Right cardiac atrium (tissue), 5 donors: ENCODE data around the gene TMUB2. TPM values are rescaled to one million over a fixed set of nuclear protein-coding genes. Genes with fewer than 3 reads are reported as not detected.

Source experiments
- ATAC-seq, 2 donors: fragments of 200-7000 bp; cut with Tn5 transposase; one replicate each; pipeline versions ENCODE4 v1.8.0 to v1.9.1; 2020; ENCODE audit warnings: moderate library complexity in 2 of 2, mild to moderate bottlenecking in 1 of 2
- DNase-seq, 3 donors: peaks; one replicate each; pipeline ENCODE4 v3.0.0-alpha.2; 2020
- H3K27ac ChIP-seq: one replicate; pipeline ENCODE4 v1.5.1; 2013; ENCODE audit warnings: mild to moderate bottlenecking, low read length, control low read depth, moderate library complexity
- H3K27me3 ChIP-seq: one replicate; pipeline ENCODE4 v1.6.1; 2013; ENCODE audit not compliant: control insufficient read depth, insufficient read depth
- H3K4me1 ChIP-seq: one replicate; pipeline ENCODE4 v1.6.1; 2013; ENCODE audit warnings: low read length; ENCODE audit not compliant: control insufficient read depth, insufficient read depth
- H3K4me3 ChIP-seq: one replicate; pipeline ENCODE4 v1.5.1; 2013; ENCODE audit warnings: low read length, control low read depth
- H3K9me3 ChIP-seq: one replicate; pipeline ENCODE4 v1.6.1; 2013; ENCODE audit warnings: low read length; ENCODE audit not compliant: control insufficient read depth
- WGBS: extraction: QIAGEN DNeasy Blood & Tissue Kit; methylation state at CpG from one replicate; pipeline ENCODE4 v1.1.7; 2013; 5-methylcytosine and 5-hydroxymethylcytosine counted together
- intact Hi-C, 4 donors: fragments of 100-400 bp; cut with DNase I; formaldehyde crosslinking; loops; one replicate each; pipeline versions ENCODE4 v1.11.0 to v1.14.0; 2022 to 2023
- polyA plus RNA-seq: library from polyadenylated mRNA; stranded (reverse); fragments of 200-250 nt; gene quantifications from one replicate; pipeline ENCODE4 v1.2.3, GENCODE V29; 2013
- total RNA-seq, 4 donors: library from RNA; stranded (reverse); fragmentation: NEBNext Ultra II Directional; extraction: Animal tissue kit (Norgen Biotek cat#: 25700); gene quantifications; one replicate each; pipeline ENCODE4 v1.2.1, GENCODE V29; 2021
- donor health status: healthy with polysubstance abuse.
- donor health status: DM: no; HTN: yes; CAD: no.
- donor health status: DM: no; HTN: no; CAD: no.
- donor health status: DM: no; HTN: yes; CAD: no; lungs with severe emphysema.
- donor health status: DM: yes; HTN: yes; CAD: no.

TMUB2 gene
- total and polyA plus RNA-seq, 5 donors: 23.5 to 27.6 (median 26.3) TPM

DNA sequence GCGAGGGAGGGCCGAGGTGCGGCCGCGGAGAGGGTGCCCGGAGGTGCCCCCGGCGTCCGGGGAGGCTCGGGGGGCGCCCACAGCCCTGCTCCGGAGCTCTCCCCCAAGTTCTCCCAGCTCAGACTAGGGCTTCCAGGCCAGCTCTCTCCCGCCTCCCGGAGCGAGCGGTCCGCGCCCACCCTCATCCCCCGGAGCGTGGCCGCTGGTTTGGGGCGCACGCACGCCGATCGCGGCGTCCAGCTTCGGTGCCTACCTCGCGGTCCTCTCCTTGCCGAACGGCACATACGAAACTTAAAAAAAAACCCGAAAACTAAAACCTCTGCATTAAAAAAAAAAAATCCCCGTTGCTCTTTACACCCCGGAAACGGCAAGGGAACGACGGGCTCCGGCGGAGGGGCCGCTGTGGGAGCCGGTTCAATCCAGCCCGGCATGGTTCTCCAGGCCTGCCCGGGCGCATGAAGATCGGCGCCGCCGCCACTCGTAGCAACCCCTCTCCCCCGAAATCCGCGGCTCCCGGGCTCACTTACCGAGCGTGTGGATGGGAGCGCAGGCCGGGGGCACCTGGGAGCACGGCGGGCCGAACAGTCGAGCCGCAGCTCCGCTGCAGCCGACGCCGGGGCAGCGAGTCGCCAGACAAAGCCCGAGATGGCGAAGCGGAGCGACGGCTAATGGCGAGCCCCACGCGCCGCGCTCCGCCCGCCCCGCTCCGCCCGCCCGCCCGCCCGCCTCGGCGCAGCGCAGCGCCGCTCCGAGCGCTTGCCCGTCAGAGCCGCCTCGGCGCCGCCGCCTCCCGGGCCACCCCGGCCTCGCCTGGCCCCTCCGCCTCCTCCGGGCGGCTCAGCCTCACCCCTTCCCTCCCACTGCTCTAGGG is 33.7 kb downstream of the TMUB2 start:
- ATAC-seq (peak; percentile 38 to 57), DNase-seq (peak; percentile 59 to 86 (median 85))
- no peaks in the 10 kb centered on the region for H3K9me3 ChIP-seq
- H3K4me3 ChIP-seq: peak overlapping the region; percentile 98
- H3K27me3 ChIP-seq: no peaks in the 10 kb centered on the region
- peaks cover 14% of the 10 kb centered on the region for H3K4me1 ChIP-seq
- H3K27ac ChIP-seq: peak overlapping the region; percentile 95
- WGBS: under 1% methylated on average over 108 of the region's 108 CpGs
- intact Hi-C loops: loop anchor here in 2 of 4 donors (2.0 to 5.0 kb wide), 2 partner anchors 102 to 104 kb away; partner anchors contain the start of gene SLC25A39 (in 2 of the 2)

DNA sequence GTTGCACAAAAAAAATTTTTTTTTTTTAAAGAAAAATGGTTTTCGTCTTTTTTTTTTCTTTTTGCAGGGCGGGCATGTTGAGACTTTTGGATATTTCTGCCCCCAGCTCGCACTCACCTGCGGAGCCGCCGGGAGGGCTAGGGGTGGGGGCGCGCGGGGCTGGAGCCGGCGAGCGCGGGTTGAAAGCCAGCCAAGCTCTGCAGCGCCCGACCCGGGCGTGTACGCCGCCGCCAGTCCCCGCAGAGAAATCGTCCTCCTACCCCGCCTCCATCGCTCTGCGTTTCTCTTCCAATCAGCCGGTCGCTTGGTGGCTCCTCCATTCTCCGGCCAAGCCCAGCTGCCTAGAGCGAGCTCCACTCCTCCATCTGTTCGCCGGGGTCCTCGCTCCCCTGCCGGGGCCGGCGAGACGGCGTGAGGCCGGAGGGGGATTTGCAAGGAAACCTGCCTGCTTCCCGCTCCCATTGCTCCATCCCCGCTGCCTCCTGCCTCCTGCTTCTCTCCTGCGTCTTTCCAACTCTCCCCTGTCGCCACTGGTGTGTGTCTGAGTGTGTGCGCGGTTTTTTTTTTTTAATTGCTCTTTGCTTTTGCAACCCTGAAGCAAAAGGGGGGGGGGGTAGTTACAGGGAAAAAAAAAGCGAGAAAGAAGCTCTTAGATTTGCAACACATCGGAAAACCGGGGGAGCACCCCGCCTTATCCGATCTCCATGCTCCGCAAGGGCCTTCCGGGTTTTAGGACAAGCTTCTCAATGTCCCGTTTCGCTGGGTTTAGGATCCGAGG is 34.5 kb downstream of the TMUB2 start:
- ATAC-seq: peak; percentile 64 to 68
- H3K4me3 ChIP-seq: peak overlapping the region; percentile 98
- peak; percentile 85 to 93 (median 93) for DNase-seq
- H3K27ac ChIP-seq: peak overlapping the region; percentile 95
- H3K9me3 ChIP-seq: no peaks in the 10 kb centered on the region
- intact Hi-C loops: loop anchor here in 2 of 4 donors (2.0 to 5.0 kb wide), 2 partner anchors 101 to 104 kb away; partner anchors contain the start of gene SLC25A39 (in 2 of the 2)
- peaks cover 14% of the 10 kb centered on the region for H3K4me1 ChIP-seq
- WGBS: under 1% methylated on average over 54 of the region's 54 CpGs
- H3K27me3 ChIP-seq: no peaks in the 10 kb centered on the region

DNA sequence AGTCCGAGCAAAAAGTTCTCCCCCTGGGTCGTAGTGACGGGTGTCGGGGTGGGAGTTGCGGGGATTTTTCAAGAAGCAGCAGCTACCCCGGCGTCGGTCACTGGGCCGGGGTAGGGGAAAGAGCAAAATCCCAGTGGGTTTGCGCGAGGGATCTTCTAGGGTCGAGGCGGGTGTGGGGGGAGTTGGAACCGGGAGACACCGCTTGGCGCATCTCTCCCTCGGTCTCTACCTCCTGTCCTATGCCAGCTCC is 35.0 kb downstream of the TMUB2 start:
- Histone ChIP-seq H3K9me3 (no peaks in the 10 kb centered on the region), H3K4me1 (peaks cover 14% of the 10 kb centered on the region), H3K27me3 (no peaks in the 10 kb centered on the region), H3K27ac (peak overlapping the region; percentile 95), H3K4me3 (peak overlapping the region; percentile 98)
- intact Hi-C loops: loop anchor here in 2 of 4 donors (2.0 to 5.0 kb wide), 2 partner anchors 101 to 103 kb away; partner anchors contain the start of gene SLC25A39 (in 2 of the 2)
- no peak for DNase-seq
- no peak for ATAC-seq
- WGBS: under 1% methylated on average over 17 of the region's 17 CpGs

DNA sequence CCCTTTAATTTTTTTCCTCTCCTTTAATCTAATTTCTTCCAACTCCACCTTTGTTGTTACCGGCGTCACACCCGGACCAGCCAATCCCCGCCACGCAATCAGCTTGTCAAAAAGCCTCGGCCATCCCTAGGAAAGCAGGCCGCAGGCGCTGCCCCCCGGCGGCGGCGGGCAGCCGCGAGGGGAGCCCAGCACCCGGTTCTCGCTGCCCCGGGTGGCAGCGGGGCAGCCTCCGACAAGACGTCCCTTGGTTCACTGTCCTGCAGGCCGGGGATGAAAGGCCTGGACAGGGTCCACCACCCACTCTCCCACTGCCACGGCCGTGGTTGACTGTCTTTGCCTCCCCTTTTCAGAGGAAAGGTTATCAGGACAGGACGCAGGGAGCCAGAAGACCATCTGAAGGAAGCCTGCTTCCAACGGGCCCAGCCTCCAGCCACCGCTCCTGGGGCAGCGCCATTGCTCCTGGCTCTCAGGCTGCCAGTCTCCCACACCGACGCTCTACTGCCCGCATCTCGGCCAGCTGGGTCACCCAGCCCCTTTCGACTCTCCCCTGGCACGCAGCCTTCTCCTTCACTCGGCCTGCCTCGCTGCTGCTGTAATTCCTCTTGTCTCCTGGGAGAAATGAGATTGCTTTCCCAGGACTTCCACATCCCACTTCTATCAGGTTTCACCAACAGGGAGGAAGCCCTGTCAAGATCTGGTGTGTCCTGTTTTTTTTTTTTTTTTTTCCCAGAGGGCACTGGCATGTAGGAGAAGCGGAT is 35.5 kb downstream of the TMUB2 start:
- ATAC-seq: peak; percentile 55 to 62
- intact Hi-C loops: loop anchor here in 1 of 4 donors (5.0 kb wide), 1 partner anchor 100 kb away; the partner anchor contains the start of gene SLC25A39
- 1% methylated on average over 36 of the region's 36 CpGs for WGBS
- H3K4me3 ChIP-seq: peak overlapping the region; percentile 98
- H3K27me3 ChIP-seq: no peaks in the 10 kb centered on the region
- H3K27ac ChIP-seq: peak overlapping the region; percentile 95
- peaks cover 13% of the 10 kb centered on the region for H3K4me1 ChIP-seq
- peak; percentile 82 to 93 (median 92) for DNase-seq
- H3K9me3 ChIP-seq: no peaks in the 10 kb centered on the region

DNA sequence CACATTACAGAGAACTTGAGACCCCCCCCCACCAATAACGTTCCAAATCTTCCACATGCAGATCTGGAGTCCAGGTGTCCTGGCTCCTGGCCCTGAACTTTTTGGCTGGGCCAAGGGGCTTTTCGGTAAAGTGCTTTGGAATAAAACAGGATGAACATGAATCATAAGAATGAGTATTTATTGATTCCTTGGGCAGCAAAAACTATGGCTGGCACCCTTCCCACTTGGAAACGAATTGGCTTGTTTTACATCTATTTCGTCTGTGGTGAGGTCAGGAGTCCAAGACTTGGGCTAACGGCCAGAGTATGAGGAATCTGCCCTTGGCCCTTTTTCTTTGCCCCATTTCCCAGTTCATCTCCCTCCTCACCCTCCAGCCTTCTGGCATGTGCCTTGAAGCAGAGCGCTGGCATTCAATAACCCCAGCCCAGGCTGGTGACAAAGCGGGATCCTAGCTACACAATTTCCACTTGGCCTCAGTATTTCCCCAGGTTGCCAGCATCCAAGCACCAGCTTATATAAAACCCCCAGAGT is 36.8 kb downstream of the TMUB2 start:
- ATAC-seq (no peak), DNase-seq (peak in 2 of 3 donors; percentile 28 to 52)
- Histone ChIP-seq H3K4me1 (peaks cover 5% of the 10 kb centered on the region), H3K27ac (peak overlapping the region; percentile 9), H3K9me3 (no peaks in the 10 kb centered on the region), H3K27me3 (no peaks in the 10 kb centered on the region), H3K4me3 (no peak overlapping the region)
- intact Hi-C loops: loop anchor here in 1 of 4 donors (5.0 kb wide), 1 partner anchor 99 kb away; the partner anchor contains the start of gene SLC25A39
- 44% methylated on average over 7 of the region's 7 CpGs for WGBS

DNA sequence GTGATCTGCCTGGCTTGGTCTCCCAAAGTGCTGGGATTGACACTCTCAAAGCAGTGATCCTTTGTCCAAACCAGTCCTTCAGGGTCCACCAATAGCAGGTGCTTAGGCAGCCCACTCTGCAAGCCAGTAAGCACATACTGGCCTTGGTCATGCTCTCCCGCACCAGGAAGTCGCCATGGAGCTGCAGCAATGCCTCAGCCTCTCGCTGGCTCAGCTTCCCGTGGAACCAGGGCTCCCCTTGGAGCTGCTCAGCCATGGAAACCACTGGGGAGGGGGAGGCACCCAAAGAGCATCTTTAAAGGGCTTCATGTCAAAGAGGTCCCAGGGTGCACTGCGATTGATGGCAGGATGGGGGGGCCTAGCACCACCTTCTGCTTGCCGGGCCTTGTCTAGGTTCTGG is 42.3 kb downstream of the TMUB2 start:
- WGBS: 86% methylated on average over 6 of the region's 6 CpGs

DNA sequence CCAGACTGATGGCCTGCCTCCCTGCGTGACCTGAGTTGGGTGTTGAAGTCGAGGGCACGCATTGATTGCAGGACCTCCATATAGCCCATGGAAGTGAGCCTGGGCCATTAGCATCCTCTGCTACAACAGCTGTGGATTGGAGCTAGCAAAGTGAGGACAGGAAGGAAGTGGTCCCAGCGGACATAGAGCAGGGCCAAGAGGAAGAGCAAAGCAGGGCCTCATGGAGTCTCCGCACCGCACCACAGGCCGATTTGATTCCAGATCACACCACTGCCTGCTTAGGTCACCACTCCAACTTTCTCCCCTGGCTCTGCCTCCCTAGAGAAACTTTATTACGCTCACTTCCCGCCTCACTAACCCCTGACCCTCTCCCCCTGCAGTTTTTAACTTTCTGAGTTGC is 43.4 kb downstream of the TMUB2 start:
- Histone ChIP-seq H3K4me3 (no peak overlapping the region), H3K27ac (no peak overlapping the region), H3K9me3 (no peaks in the 10 kb centered on the region), H3K27me3 (no peaks in the 10 kb centered on the region), H3K4me1 (peaks cover 2% of the 10 kb centered on the region)
- 57% methylated on average over 9 of the region's 9 CpGs for WGBS
- no peak for DNase-seq
- ATAC-seq: no peak
- intact Hi-C loops: no loop called here

More for the DNA sequence above, 42.3 kb downstream of the TMUB2 start:
- DNase-seq (peak in 1 of 3 donors; percentile 23), ATAC-seq (no peak)
- peaks cover 2% of the 10 kb centered on the region for H3K4me1 ChIP-seq
- H3K4me3 ChIP-seq: no peak overlapping the region
- intact Hi-C loops: no loop called here
- no peaks in the 10 kb centered on the region for H3K27me3 ChIP-seq
- H3K27ac ChIP-seq: no peak overlapping the region
- no peaks in the 10 kb centered on the region for H3K9me3 ChIP-seq

DNA sequence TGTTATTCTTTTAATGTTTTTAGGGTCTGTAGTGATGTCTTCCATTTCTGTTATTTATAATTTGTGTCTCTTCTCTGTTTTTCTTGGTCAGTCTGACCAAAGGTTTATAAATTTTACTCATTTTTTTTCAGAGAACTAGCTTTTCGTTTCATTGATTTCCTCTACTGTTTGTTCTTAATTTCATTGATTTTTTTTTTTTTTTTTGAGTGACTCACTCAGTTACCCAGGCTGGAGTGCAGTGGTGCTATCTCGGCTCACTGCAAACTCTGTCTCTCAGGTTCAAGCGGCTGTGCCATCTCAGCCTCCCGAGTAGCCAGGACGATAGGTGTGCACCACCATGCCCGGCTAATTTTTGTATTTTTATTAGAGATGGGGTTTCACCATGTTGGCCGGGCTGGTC is 45.3 kb downstream of the TMUB2 start:
- Histone ChIP-seq H3K4me1 (peaks cover 3% of the 10 kb centered on the region), H3K4me3 (no peak overlapping the region), H3K27me3 (no peaks in the 10 kb centered on the region), H3K9me3 (no peaks in the 10 kb centered on the region), H3K27ac (no peak overlapping the region)
- 93% methylated on average over 7 of the region's 7 CpGs for WGBS
- DNase-seq (no peak), ATAC-seq (no peak)
- intact Hi-C loops: no loop called here

DNA sequence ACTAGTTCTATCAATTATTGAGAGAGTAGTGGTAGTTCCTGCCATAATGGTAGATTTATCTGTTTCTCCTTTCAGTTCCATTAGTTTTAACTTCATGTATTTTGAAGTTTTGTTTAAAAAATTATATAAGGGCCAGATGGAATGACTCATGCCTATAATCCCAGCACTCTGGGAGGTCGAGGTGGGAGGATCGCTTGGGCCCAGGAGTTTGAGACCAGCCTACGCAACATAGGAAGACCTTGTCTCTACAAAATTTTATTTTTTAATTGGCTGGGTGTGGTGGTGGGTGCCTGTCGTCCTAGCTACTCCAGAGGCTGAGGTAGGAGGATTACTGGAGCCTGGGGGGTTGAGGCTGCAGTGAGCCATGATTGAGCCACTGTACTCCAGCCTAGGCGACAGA is 46.8 kb downstream of the TMUB2 start:
- 85% methylated on average over 5 of the region's 5 CpGs for WGBS
- intact Hi-C loops: no loop called here
- Histone ChIP-seq H3K4me3 (no peak overlapping the region), H3K27ac (no peak overlapping the region), H3K27me3 (no peaks in the 10 kb centered on the region), H3K4me1 (peaks cover 3% of the 10 kb centered on the region), H3K9me3 (no peaks in the 10 kb centered on the region)
- ATAC-seq (no peak), DNase-seq (no peak)

DNA sequence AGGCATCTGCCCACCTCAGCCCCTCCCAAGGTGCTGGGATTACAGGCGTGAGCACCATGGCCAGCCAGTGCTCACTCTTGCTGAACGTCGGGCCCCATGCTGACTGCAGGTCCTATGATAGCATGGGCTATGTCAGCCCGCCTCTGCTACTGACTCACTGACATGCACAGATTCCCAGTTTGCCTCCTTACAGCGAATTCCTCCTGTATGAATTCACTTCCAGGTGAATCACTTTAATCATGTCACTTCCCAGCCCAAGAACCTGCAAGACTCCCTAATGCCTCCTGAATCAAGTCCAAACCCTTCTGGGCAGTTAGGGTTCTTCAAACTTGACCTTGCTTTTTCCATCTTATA is 48.8 kb downstream of the TMUB2 start:
- H3K27me3 ChIP-seq: no peaks in the 10 kb centered on the region
- ATAC-seq (peak in 1 of 2 donors; percentile 18), DNase-seq (no peak)
- no peak overlapping the region for H3K4me3 ChIP-seq
- WGBS: 85% methylated on average over 5 of the region's 5 CpGs
- no peaks in the 10 kb centered on the region for H3K9me3 ChIP-seq
- peaks cover 1% of the 10 kb centered on the region for H3K4me1 ChIP-seq
- no peak overlapping the region for H3K27ac ChIP-seq
- intact Hi-C loops: no loop called here
